ENCODE measurements around the gene GALNT12.

GALNT12 gene, protein sequence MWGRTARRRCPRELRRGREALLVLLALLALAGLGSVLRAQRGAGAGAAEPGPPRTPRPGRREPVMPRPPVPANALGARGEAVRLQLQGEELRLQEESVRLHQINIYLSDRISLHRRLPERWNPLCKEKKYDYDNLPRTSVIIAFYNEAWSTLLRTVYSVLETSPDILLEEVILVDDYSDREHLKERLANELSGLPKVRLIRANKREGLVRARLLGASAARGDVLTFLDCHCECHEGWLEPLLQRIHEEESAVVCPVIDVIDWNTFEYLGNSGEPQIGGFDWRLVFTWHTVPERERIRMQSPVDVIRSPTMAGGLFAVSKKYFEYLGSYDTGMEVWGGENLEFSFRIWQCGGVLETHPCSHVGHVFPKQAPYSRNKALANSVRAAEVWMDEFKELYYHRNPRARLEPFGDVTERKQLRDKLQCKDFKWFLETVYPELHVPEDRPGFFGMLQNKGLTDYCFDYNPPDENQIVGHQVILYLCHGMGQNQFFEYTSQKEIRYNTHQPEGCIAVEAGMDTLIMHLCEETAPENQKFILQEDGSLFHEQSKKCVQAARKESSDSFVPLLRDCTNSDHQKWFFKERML

DNA sequence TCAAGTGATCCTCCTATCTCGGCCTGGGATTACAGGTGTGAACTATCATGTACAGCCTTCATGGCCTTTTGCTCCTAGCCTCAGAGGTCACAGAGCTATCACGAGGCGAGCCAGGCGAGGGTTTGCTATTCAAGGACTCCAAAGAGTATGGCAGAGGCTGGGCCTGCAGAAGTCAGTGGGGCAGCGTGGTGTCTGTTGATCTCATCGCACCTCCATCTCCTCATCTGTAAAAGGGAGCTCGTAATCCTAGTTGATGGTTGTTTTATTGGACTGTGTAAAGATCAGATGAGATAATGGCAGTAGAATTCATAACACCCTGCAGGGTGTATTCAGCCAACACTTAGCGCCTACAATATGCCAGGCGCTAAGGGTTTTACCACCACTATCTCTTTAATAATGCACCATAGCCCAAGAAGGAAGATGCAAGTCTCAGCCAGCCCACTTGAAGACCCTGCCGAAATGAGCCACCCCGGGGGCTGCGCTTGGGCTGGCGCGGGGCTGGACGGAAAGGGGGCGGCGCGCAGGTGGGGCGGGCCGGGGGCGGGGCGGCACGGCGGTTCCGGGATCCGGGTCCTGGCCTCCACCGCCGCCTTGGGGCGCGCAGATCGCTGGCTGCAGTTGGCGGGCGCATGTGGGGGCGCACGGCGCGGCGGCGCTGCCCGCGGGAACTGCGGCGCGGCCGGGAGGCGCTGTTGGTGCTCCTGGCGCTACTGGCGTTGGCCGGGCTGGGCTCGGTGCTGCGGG is at the start of gene GALNT12:
Gene GALNT12 (plus strand): TSS at position 601 of the 744 bp plus-strand sequence. CDS start 29 bp downstream, at position 630.
- no peaks in the 10 kb centered on the region for H3K9me3 ChIP-seq (ENCODE audit: control insufficient read depth in 1 of 2, low read length in 2 of 2)
- H3K27ac ChIP-seq (ENCODE audit: low read length), result peak within 1 kb of the TSS; percentile 77
- H3K27me3 ChIP-seq (ENCODE audit: low read depth, low read length), result peaks cover 3% of the 10 kb centered on the region
- peak within 1 kb of the TSS; percentile 65 to 72 for H3K4me3 ChIP-seq (ENCODE audit: low read depth in 1 of 2, low read length in 2 of 2)
- peaks cover 0 to 15% of the 10 kb centered on the region in 2 donors for H3K4me1 ChIP-seq (ENCODE audit: control insufficient read depth in 1 of 2, insufficient read depth in 2 of 2, low read length in 2 of 2)
- H3K36me3 ChIP-seq (ENCODE audit: control insufficient read depth in 1 of 2, insufficient read depth in 2 of 2, low read length in 2 of 2), result no peaks in the 10 kb centered on the region

DNA sequence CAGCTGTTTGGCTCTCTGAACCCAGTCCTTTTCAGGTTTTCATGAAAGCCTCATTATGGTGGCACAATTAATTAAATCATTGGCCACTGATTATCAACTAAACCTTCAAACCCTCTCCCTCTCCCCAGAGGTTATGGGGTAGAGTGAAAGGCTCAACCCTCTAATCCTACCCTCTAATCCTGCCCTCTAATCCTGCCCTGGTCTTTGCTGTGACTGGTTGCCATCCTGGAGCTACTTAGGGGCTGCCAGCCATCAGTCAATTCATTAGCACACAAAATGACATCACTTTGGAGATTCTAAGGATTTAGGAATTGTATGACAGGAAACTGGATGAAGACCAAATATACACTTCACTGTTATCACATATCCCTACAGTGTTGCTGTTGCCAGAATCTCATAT is 47.2 kb upstream of the GALNT12 start:
- Histone ChIP-seq H3K27me3 (ENCODE audit: low read depth, low read length) (no peaks in the 10 kb centered on the region), H3K9me3 (ENCODE audit: control insufficient read depth in 1 of 2, low read length in 2 of 2) (peaks cover 0 to 10% of the 10 kb centered on the region in 2 donors), H3K36me3 (ENCODE audit: control insufficient read depth in 1 of 2, insufficient read depth in 2 of 2, low read length in 2 of 2) (peaks cover 13 to 60% of the 10 kb centered on the region in 2 donors), H3K4me1 (ENCODE audit: control insufficient read depth in 1 of 2, insufficient read depth in 2 of 2, low read length in 2 of 2) (no peaks in the 10 kb centered on the region), H3K27ac (ENCODE audit: low read length) (no peak overlapping the region), H3K4me3 (ENCODE audit: low read depth in 1 of 2, low read length in 2 of 2) (no peak overlapping the region)

DNA sequence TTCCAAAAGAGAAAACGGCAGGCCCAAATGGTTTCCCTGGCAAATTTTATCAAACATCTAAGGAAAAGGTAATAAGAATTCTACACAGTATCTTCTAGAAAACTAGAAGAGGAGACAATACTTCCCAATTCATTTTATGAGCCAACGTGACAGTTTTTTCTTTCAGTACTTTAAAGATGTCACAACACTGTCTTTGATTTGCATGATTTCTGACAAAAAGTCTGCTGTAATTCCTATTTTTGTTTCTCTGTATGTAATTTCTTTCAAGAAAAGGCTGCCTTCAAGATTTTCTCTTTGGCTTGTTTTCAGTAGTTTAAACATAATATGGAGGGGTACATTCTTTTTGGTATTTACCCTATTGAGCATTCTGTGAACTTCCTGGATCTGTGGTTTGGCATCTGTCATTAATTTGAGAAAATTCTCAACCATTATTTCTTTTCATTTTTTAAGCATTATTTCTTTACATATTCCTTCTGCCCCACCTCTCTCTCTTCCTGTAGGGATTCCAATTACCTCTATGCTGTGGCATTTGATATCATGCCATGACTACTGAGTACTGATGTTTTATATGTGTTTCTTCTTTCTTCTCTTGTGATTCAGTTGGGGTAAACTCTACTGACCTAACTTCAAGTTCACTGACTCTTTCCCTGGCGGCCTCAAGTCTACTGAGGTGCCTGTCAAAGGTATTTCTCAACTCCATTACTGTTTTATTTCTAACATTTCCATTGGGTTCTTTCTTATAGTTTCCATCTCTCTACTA is 43.3 kb upstream of the GALNT12 start:
- peaks cover 0 to 7% of the 10 kb centered on the region in 2 donors for H3K9me3 ChIP-seq (ENCODE audit: control insufficient read depth in 1 of 2, low read length in 2 of 2)
- H3K4me1 ChIP-seq (ENCODE audit: control insufficient read depth in 1 of 2, insufficient read depth in 2 of 2, low read length in 2 of 2), result no peaks in the 10 kb centered on the region
- H3K4me3 ChIP-seq (ENCODE audit: low read depth in 1 of 2, low read length in 2 of 2), result no peak overlapping the region
- H3K36me3 ChIP-seq (ENCODE audit: control insufficient read depth in 1 of 2, insufficient read depth in 2 of 2, low read length in 2 of 2), result peaks cover 21 to 57% of the 10 kb centered on the region in 2 donors
- H3K27me3 ChIP-seq (ENCODE audit: low read depth, low read length), result no peaks in the 10 kb centered on the region
- no peak overlapping the region for H3K27ac ChIP-seq (ENCODE audit: low read length)

DNA sequence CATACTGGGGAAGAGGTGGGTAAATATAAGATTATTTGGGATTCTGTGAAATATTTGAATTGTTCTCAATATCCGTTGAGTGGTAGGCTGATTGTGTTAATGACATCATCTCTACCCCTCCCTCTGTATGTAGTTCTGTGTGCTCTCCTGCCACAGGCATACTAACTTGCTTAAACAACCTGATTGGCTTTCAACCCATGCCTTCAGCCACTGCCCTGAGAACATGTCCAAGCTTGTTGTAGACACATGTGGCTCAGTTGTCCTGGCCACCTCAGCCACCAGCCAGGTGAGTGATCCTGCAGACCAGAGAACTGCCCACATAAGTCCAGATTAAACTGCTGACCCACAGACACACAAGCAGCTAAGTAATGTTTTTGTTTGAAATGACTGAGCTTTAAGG is 42.2 kb upstream of the GALNT12 start:
- no peak overlapping the region for H3K27ac ChIP-seq (ENCODE audit: low read length)
- H3K27me3 ChIP-seq (ENCODE audit: low read depth, low read length), result no peaks in the 10 kb centered on the region
- H3K9me3 ChIP-seq (ENCODE audit: control insufficient read depth in 1 of 2, low read length in 2 of 2), result peaks cover 0 to 7% of the 10 kb centered on the region in 2 donors
- no peak overlapping the region for H3K4me3 ChIP-seq (ENCODE audit: low read depth in 1 of 2, low read length in 2 of 2)
- no peaks in the 10 kb centered on the region for H3K4me1 ChIP-seq (ENCODE audit: control insufficient read depth in 1 of 2, insufficient read depth in 2 of 2, low read length in 2 of 2)
- peaks cover 22 to 66% of the 10 kb centered on the region in 2 donors for H3K36me3 ChIP-seq (ENCODE audit: control insufficient read depth in 1 of 2, insufficient read depth in 2 of 2, low read length in 2 of 2)

DNA sequence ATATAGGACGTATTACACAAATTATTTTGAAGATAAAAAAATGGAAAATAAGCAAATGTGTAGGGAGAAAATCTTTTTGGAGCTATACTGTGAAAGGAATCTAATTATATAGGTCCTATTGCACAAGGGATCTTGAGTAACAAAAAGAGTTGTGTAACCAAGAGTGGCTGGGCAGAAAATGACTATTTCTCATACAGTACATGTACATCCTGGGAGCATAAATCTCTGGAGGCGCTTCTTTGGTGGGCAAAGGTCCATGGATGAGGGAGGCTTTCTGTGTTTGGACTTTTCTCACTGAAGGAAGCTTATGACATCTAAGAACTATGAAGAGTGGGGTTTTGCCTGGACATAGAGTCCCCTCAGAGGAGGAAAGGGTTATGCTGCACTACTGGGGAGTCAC is 40.9 kb upstream of the GALNT12 start:
- Histone ChIP-seq H3K4me3 (ENCODE audit: low read depth in 1 of 2, low read length in 2 of 2) (no peak overlapping the region), H3K9me3 (ENCODE audit: control insufficient read depth in 1 of 2, low read length in 2 of 2) (peaks cover 0 to 7% of the 10 kb centered on the region in 2 donors), H3K27me3 (ENCODE audit: low read depth, low read length) (no peaks in the 10 kb centered on the region), H3K4me1 (ENCODE audit: control insufficient read depth in 1 of 2, insufficient read depth in 2 of 2, low read length in 2 of 2) (no peaks in the 10 kb centered on the region), H3K27ac (ENCODE audit: low read length) (no peak overlapping the region), H3K36me3 (ENCODE audit: control insufficient read depth in 1 of 2, insufficient read depth in 2 of 2, low read length in 2 of 2) (peaks cover 27 to 74% of the 10 kb centered on the region in 2 donors)

DNA sequence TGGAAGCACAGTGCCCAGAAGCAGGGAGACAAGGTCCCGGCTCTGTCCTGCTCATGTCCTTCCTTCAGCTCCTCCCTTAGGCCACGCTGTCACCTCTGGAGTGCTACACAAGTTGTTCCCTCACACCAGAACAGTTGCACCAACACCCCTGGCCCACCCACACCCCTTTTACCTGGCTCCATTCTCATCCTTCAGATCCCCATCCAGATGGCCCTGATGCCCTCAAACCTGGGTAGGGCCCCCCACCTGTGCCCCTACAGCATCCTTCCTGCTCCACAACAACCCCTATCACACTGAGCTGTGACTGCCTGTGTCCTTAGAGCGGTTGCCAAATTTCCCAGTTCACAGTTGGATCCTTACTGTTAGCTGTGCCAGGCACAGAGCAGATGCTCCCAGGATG is 40.3 kb upstream of the GALNT12 start:
- Histone ChIP-seq H3K27ac (ENCODE audit: low read length) (no peak overlapping the region), H3K36me3 (ENCODE audit: control insufficient read depth in 1 of 2, insufficient read depth in 2 of 2, low read length in 2 of 2) (peaks cover 33 to 79% of the 10 kb centered on the region in 2 donors), H3K4me3 (ENCODE audit: low read depth in 1 of 2, low read length in 2 of 2) (no peak overlapping the region)

DNA sequence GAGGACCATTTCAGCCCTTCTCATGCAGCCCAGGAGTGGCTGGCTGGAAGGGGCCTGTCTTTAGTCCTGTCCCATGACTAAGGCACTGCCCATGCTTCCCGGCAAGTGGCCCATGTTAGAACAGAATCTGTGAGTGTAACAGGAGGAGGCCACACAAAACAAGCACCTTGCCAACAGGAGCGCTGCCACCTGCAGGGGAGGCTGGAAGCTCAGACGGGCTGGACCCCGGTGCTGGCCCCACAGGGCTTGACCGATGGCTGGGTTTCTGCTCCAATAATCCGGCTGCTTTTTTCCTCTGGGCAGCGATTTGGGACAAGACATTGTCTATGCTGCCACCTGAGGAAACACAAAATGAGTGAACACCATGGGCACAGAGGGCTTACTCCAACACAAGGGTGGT is 39.6 kb upstream of the GALNT12 start:
- H3K9me3 ChIP-seq (ENCODE audit: control insufficient read depth in 1 of 2, low read length in 2 of 2), result peaks cover 0 to 7% of the 10 kb centered on the region in 2 donors
- H3K4me3 ChIP-seq (ENCODE audit: low read depth in 1 of 2, low read length in 2 of 2), result no peak overlapping the region
- H3K27me3 ChIP-seq (ENCODE audit: low read depth, low read length), result no peaks in the 10 kb centered on the region
- no peak overlapping the region for H3K27ac ChIP-seq (ENCODE audit: low read length)
- peaks cover 40 to 86% of the 10 kb centered on the region in 2 donors for H3K36me3 ChIP-seq (ENCODE audit: control insufficient read depth in 1 of 2, insufficient read depth in 2 of 2, low read length in 2 of 2)
- H3K4me1 ChIP-seq (ENCODE audit: control insufficient read depth in 1 of 2, insufficient read depth in 2 of 2, low read length in 2 of 2), result no peaks in the 10 kb centered on the region

More for the DNA sequence above, 40.3 kb upstream of the GALNT12 start:
- no peaks in the 10 kb centered on the region for H3K27me3 ChIP-seq (ENCODE audit: low read depth, low read length)
- H3K9me3 ChIP-seq (ENCODE audit: control insufficient read depth in 1 of 2, low read length in 2 of 2), result peaks cover 0 to 7% of the 10 kb centered on the region in 2 donors
- H3K4me1 ChIP-seq (ENCODE audit: control insufficient read depth in 1 of 2, insufficient read depth in 2 of 2, low read length in 2 of 2), result no peaks in the 10 kb centered on the region

DNA sequence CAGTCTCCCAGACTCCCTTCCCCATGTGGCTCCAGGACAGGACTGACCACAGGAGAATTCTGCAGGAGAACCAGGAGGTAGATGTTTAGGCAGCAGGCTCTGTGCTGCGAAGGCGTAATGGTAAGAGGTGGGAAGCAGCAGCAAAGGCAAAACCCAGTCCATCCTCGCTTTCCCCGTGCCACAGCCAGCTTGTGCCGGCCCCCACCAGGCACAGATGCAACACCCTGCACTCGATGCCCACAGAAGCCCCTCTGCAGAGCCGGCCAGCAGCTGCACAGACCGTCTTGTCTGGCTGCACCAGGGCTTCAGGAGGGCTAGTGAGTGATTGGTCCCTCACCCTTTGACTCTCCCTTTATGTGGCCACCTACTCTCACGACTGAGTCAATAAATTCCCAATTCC is 39.1 kb upstream of the GALNT12 start:
- H3K9me3 ChIP-seq (ENCODE audit: control insufficient read depth in 1 of 2, low read length in 2 of 2), result peaks cover 0 to 7% of the 10 kb centered on the region in 2 donors
- no peaks in the 10 kb centered on the region for H3K27me3 ChIP-seq (ENCODE audit: low read depth, low read length)
- no peak overlapping the region for H3K27ac ChIP-seq (ENCODE audit: low read length)
- H3K4me3 ChIP-seq (ENCODE audit: low read depth in 1 of 2, low read length in 2 of 2), result no peak overlapping the region
- no peaks in the 10 kb centered on the region for H3K4me1 ChIP-seq (ENCODE audit: control insufficient read depth in 1 of 2, insufficient read depth in 2 of 2, low read length in 2 of 2)
- H3K36me3 ChIP-seq (ENCODE audit: control insufficient read depth in 1 of 2, insufficient read depth in 2 of 2, low read length in 2 of 2), result peaks cover 44 to 90% of the 10 kb centered on the region in 2 donors

DNA sequence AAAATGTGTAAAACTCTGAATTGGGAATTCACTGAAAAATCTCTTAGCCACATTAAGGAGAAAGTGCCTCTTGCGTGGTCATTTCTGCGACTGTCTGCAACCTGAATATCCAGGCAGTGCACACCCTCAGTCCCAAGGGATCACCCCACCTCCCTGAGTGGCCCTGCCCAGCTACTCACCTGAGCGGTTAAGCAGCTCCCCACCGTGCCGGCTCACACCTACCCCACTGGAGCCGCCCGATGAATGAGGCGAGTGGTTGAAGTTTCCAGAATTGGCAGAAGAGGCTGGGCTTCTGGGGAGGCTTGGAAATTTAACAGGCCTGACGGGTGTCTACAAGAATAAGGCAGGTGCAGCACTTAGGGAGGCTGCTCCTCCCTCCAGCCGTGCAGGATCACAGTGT is 36.8 kb upstream of the GALNT12 start:
- Histone ChIP-seq H3K9me3 (ENCODE audit: control insufficient read depth in 1 of 2, low read length in 2 of 2) (no peaks in the 10 kb centered on the region), H3K4me3 (ENCODE audit: low read depth in 1 of 2, low read length in 2 of 2) (no peak overlapping the region), H3K27ac (ENCODE audit: low read length) (no peak overlapping the region), H3K36me3 (ENCODE audit: control insufficient read depth in 1 of 2, insufficient read depth in 2 of 2, low read length in 2 of 2) (peaks cover 45 to 73% of the 10 kb centered on the region in 2 donors), H3K27me3 (ENCODE audit: low read depth, low read length) (no peaks in the 10 kb centered on the region), H3K4me1 (ENCODE audit: control insufficient read depth in 1 of 2, insufficient read depth in 2 of 2, low read length in 2 of 2) (no peaks in the 10 kb centered on the region)

DNA sequence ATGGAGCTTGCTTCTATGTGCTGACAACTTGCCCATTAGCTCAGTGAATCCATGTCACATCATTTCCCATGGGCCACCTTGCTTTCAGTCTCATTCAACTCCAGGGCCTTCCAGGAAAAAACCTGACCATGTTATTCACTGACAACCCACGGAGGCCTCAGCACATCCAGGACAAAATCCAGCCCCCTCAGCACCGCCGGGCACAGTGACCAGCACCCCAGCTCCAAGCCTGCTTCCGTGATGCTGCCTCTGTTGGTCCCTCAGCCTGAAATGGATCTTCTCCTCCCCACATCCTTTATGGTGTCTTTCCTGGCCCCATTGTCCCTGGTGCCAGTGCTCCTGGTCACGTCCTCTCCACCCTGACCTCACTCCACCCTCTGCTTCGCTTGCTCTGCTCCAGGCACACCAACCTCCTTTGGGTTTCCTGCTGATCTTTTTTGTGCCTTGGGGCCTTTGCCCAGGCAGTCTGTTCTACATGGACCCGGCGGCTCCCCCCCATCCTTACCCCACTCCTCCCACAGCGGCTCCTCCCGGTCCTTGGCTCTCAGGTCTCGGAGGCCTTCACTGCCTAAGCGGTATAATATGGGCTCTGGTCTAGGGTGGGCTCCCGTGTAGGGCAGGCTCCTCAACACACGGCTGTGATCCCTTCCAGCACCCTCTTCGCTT is 36.1 kb upstream of the GALNT12 start:
- Histone ChIP-seq H3K27me3 (ENCODE audit: low read depth, low read length) (no peaks in the 10 kb centered on the region), H3K4me1 (ENCODE audit: control insufficient read depth in 1 of 2, insufficient read depth in 2 of 2, low read length in 2 of 2) (no peaks in the 10 kb centered on the region), H3K4me3 (ENCODE audit: low read depth in 1 of 2, low read length in 2 of 2) (no peak overlapping the region), H3K27ac (ENCODE audit: low read length) (no peak overlapping the region), H3K36me3 (ENCODE audit: control insufficient read depth in 1 of 2, insufficient read depth in 2 of 2, low read length in 2 of 2) (peaks cover 42 to 71% of the 10 kb centered on the region in 2 donors), H3K9me3 (ENCODE audit: control insufficient read depth in 1 of 2, low read length in 2 of 2) (no peaks in the 10 kb centered on the region)

Measured in muscle layer of duodenum (tissue), 2 donors.